ENCODE results near the gene SLC38A4.
"Not testable (repeated sequence)": the region's sequence is repeated elsewhere in the genome, so short reads cannot be mapped to it uniquely, and the experiment has no call there.

SLC38A4 gene

DNA sequence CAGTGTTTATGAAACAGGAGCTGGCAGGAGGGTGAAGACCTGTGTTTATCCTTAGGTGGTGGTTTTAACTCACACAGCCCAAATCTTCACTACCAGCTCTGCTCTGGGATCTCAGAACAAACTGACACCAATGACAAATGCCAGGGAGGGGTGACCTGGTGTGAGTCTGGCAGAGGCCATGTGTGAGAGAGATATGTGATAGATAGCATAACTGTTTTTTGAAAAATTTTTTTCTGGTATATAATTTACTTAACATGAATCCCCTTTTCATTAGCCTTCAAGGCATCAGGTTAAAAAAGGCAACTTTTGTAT is 51.5 kb downstream of the SLC38A4 start:
- DNase-seq = no peak

DNA sequence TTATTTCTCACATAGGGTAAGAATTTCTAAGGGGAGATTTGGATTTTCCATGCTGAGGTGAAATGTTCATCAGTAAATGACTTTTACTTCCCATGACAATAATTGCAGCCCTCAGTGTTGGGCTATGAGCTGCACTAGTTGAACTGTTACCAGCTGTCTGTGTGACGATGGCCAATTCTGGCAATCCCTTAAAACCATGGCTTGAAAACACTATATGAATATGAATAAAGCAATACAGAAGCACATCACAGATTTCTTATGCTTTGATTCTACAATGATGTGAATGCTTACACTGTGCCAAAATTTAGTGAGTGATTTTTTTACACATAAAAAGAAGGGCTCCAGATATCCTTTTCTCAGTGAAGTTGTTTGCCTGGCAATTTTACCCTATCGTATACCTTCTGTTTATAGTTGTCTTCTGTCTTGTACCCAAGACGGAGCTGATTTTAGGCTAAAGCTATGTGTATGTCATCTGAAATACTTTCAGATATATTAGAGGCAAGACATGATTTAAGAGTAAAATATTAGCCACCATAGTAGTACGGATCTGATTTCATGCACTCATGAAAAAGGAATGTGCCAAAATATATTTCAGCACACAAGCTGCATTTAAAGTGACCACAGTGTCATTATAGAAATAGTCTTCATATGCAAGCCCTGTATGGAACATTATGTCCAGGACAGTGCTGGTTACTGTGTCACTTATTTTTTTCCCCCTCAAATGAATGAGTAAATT is 52.0 kb downstream of the SLC38A4 start:
- no peak for DNase-seq

DNA sequence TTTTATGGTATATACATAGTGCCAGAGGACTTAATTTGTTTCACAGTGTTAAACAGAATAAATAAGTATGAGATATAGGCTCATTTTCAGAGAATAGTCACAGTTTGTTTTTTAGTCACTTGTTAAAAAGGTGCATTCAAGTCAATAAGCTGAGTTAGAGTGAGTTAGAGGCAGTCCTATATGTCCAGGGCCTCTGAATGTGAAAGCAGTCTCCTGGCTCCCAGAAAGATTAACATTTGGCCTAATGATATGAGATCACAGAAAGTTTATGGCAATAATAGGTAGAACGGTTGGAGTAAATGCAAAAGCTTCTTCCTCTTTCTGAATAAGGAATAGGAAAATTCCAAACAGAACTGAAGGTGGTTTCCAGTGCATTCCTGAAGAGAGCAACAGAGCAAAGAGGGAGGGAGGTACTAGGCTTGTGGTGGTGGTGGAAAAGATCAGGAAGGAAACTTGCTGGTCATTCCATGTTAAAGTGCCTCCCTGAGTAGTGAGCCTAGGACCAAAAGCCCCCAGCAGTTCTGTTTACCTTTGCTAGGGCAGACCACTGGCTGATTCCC is 54.4 kb downstream of the SLC38A4 start:
- DNase-seq = no peak

DNA sequence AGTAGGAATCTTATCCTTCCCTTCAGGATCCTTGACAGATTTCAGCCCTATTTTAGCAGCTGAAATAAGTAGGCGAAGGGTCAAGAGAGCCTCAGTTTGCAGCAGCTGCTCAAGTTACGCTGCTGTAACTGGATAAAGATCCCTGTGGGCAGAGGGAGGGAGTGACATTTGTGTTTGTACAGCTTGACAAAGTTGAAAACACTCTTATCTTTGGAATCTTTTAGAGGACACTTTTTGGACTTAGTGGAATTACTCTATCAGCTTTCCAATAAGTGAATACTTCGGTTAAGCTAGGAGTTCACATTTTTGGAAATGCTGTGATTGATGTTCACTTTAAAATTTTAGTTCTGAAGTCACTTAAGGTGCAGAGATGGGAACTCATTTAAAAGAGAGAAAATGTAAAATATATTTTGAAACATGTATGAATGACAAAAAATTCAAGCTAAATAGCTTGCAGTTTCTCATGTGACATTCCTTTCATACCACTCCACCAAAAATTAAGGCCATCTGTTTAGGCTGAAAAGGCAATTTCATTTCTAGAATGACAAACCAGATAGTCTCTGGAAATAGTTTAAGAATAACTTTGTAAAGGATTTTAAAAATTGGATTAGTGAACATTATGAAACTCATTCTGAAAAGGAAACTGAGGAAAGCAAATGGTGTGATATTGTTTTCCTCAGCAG is 55.2 kb downstream of the SLC38A4 start:
- no peak for DNase-seq

DNA sequence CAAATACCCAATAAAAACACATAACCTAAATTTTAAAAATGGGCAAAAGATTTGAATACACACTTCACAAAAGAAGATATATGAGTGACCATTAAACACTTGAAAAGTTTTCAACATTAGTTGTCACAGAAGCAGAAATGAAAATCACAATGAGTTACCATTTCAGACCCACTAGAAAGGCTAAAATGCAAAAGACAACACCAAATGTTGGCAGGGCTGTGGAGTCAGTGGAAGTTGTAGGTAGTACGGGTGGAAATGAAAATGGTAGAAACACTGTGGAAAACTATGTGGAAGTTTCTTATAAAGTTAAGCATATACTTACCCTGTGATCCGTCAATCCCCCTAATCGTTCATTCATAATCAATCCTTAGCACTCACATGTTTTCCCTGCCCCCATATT is 61.8 kb downstream of the SLC38A4 start:
- DNase-seq = no peak

DNA sequence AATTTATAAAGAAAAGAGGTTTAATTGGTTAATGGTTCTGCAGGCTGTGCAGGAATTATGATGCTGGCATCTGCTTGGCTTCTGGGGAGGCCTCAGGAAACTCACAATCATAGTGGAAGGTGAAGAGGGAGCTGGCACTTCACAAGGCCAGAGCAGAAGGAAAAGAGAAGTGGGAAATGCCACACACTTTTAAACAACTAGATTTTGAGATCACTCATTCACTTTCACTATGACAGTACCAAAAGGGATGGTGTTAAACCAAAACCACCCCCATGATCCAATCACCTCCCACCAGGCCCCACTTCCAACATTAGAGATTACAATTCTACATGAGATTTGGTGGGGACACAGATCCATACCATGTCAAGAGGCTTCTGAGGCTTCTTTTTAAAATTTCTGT is 62.6 kb downstream of the SLC38A4 start:
- no peak for DNase-seq

DNA sequence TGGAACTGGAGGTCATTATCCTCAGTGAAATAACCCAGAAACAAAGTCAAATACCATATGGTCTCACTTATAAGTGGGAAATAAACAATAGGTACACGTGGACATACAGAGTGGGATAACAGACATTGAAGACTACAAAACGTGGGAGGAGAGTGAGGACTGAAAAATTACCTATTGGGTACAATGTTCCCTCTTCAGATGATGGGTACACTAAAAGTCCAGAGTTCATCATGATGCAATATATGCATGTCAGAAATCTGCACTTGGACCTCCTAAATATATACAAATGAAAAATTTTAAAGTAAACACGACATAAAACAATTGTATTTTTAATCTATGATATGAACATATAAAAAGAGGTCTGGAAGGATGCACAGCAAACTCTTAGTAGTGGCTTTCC is 71.2 kb downstream of the SLC38A4 start:
- no peak for DNase-seq

DNA sequence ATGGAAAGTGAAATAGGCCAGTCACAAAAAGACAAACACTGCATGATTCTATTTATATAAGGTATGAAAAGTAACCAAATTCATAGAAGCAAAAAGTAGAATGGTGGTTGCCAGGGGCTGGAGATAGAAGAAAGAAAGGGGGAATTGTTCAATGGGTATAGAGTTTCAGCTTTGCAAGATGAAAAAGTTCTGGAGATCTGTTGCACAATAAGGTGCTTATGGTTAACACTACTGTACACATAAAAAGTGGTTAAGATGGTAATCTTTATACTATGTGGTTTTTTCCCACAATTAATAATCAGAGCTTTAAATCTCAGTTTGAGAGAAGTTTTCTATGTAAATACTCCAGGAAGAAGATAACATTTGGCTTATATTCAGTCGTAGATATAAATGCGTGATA is 73.4 kb downstream of the SLC38A4 start:
- DNase-seq = no peak

DNA sequence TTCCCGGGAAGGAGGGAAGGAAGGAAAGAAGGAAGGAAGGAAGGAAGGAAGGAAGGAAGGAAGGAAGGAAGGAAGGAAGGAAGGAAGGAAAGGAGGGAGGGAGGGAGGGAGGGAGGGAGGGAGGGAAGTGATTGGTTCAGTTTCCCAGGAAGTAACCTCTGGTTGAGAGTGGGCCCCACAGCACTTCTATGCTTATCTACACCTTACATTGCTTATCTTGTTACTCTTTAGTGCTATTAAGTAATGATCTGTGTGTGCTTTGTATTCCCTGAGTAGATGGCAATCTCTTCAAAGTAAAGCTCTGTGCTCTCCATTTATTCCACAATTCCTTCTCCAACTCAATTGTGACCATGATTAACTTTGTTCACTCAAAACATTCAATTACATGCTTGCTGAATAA is 74.6 kb downstream of the SLC38A4 start:
- DNase-seq = no peak

DNA sequence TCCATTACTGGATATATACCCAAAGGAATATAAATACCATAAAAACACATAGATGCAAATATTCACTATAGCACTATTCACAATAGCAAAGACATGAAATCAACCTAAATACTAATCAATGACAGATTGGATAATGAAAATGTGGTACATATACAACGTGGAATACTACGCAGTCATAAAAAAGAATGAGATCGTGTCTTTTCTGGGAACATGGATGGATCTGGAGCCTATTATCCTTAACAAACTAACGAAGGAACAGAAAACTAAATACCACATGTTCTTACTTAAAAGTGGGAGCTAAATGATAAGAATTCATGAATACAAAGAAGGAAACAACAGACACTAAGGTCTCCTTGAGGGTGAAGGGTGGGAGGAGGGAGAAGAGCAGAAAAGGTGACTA is 76.5 kb downstream of the SLC38A4 start:
- no peak for DNase-seq

DNA sequence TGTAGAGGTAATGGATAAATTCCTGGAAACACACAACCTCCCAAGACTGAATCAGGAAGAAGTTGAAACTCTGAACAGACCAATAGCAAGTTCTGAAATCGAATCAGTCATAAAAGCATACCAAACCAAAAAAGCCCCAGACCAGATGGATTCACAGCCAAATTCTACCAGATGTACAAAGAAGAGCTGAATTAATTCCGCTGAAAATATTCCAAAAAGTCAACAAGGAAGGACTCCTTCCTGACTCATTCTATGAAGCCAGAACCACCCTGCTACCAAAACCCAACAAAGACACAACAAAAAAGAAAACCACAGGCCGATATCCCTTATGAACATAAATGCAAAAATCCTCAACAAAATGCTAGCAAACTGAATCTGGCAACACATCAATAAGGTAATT is 81.5 kb downstream of the SLC38A4 start:
- DNase-seq = no peak

DNA sequence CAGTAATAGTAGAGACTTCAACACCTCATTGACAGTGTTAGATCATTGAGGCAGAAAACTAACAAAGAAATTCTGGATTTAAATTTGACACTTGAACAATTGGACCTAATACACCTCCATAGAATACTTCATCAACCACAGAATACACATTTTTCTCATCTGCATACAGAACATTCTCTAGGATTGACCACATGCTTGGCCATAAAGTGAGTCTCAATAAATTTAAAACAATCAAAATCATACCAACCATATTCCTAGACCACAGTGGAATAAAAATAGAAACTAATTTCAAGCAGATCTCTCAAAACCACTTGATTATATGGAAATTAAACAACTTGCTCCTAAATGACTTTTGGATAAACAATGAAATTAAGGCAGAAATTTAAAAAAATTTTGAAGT is 82.3 kb downstream of the SLC38A4 start:
- DNase-seq = no peak

DNA sequence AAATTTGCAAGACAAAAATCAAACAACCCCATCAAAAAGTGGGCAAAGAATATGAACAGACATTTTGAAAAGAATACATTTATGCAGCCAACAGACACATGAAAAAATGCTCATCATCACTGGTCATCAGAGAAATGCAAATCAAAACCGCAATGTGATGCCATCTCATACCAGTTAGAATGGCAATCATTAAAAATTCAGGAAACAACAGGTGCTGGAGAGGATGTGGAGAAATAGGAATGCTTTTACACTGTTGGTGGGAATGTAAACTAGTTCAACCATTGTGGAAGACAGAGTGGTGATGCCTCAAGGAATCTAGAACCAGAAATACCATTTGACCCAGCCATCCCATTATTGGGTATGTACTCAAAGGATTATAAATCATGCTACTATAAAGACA is 83.5 kb downstream of the SLC38A4 start:
- DNase-seq = not testable (repeated sequence)

DNA sequence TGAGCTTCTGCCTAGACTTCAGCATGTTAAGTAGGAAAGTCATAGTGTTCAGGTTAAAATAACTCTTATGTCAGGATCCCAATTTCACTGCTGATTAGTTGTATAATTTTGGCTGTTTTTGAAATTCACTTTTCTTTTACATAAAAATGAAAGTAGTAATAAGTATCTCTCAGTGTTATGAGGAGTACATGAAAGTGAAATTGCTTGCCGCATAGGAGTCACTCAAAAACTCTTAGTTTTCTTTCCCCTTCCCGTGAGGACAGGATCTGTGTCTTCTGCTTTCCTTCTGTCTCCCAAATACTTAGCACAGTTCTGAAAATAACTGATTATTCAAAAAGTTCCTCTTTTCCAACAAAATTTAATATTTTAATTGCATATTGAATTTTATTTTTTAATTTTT is 100.5 kb downstream of the SLC38A4 start:
- no peak for DNase-seq

DNA sequence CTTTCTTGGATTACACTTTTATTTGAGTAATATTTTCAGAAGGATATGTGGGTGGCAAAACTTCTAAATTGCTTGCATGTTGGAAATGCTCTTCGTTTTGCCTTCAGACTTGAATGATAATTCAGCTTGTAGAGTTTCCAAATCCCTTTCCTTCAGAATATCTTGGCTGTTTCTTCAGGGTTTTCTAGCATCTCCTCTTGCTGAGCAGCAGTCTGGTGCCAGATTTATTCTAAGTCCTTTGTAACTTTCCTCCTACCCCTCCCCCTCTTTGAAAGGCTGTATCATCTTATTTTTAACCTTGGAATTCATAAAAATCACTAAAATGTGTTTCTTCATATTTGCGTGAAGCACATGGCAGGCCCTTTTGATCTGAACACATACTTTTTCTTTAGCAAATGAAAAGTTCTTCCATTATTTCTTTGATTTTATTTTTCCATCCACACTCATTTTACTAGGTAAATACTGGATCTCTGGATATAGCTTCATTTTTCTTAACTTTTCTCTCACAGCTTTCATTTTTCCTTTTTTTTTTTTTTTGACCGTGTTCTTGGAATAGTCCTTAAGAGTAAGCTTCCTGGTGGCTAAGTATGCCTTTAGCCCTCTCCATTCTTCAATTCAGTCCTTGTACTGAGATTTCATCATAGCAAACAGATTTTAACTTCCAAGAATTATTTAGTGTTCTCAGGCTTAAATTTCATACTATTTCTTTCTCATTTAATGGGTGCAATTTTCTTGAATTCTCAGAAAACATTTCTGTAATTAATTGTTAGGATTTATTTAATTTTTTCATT is 102.0 kb downstream of the SLC38A4 start:
- no peak for DNase-seq

DNA sequence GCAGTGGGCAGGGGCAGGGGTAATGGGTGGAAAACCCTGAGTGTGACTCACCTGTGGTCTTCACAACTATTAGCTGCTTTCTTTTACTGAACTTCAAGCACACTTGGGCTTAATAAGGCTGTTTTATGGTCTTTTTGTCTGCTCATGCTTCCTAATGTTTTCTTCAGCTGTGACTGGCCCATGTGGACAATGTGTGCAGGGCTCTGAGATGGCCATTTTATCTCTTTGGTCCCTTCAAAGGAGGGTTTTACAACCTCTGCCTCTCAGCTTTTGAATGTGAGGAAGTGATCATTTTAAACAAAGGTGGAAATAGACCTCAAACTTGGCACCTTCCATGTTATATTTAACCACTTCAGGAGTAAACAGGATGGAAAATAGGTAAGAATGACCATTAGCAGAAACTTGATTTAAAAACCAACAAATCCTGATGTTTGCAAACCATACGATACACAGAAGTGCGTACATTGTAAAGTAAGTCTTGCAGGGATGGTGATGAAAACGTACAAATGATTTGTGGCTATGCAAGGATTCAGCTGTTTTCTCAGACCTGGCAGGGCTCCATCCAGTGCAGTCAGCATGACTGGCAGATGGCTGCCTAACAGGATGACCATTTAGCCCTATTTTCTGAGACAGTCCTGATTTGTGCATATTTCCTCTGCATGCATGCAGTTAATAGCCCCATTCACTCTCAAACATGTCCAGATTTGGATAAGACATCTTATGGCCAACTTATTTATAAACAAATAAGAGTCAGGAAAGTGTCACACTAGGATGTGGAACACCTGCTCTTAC is 103.2 kb downstream of the SLC38A4 start:
- no peak for DNase-seq

DNA sequence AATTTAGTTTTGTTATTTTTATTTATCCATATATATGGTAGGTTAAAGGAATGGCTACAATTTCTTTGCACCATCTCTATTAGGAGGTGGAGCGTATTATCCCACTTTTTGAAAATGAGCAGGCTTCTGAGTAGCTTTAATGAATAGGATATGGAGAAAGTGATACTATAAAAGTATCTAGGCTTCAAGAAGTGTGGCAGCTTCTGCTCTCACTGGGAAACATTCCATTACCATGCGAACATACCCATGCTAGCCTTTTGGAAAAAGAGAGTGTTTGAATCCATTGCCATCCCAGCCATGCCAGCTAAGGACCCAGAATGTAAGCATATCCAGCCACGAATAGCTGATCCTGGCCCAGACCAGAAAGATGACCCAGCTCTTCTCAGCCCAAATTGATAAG is 107.3 kb downstream of the SLC38A4 start:
- no peak for DNase-seq

DNA sequence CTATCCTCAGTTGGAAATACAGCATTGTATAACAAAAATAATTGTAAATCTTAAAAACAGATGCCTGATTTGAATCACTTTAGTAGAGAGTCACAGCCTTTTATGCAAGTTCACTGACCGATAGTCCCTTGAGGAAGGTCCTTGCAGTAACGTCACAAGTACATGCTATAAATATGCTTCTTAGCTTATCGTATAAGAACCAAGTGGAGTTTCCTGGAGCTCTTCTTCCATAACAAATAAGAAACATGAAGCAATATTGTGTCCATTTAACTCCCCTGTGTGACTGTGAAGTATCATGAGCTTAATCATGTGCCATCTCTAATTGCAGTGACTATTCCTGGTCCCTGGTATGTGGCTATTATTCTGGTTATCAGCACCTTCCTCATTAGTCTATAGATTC is 107.9 kb downstream of the SLC38A4 start:
- no peak for DNase-seq

DNA sequence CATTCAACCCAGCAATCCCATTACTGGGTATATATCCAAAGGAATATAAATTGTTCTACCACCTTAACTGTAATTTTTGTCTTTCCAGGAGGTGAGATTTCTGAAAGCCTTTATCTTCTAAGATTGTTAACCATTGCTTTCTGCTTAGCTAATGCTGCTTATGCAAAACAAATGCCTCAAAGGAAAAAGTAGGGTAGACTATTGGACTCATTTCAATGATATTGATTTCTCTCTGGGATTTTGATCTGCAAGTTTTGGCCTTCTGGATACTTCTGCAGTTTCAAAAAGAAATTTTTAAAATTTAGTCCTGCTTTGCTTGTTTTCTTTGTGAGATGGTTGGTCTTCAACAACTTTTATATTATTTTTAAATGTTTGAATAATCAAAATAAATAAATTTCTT is 108.6 kb downstream of the SLC38A4 start:
- no peak for DNase-seq
